Brain microvascular endothelial cell (primary cell): Measurements from ENCODE around the gene ZNF621.
"Not testable (repeated sequence)": the region's sequence is repeated elsewhere in the genome, so short reads cannot be mapped to it uniquely, and the experiment has no call there.

ENCODE experiments used
- DNase-seq: peaks from one replicate; pipeline ENCODE4 v3.0.0-alpha.2; 2020
- H3K27ac ChIP-seq: fragments of 250-450 bp; sonication (Bioruptor Pico); 2 replicates; pipeline ENCODE4 v1.5.1; 2020; ENCODE audit warnings: mild to moderate bottlenecking, moderate library complexity
- H3K27me3 ChIP-seq: fragments of 250-450 bp; sonication (Bioruptor Pico); replicated peaks from 2 replicates; pipeline ENCODE4 v1.5.1; 2020; ENCODE audit warnings: mild to moderate bottlenecking
- H3K36me3 ChIP-seq: fragments of 250-450 bp; sonication (Bioruptor Pico); replicated peaks from 2 replicates; pipeline ENCODE4 v1.5.1; 2020; ENCODE audit warnings: mild to moderate bottlenecking
- H3K4me3 ChIP-seq: 2 replicates; pipeline ENCODE4 v1.5.1; 2011; ENCODE audit warnings: low read depth, mild to moderate bottlenecking, control low read depth, low read length, moderate library complexity
- in situ Hi-C: cut with HindIII; loops from 2 replicates; pipeline ENCODE4 v1.10.0; 2017; ENCODE audit warnings: low sequenced_read_pairs, low pct_ligation_motif_present
- TF ChIP-seq, protein P1 (sequence below): IDR thresholded peaks from 2 replicates; pipeline ENCODE4 v1.5.1; 2011; ENCODE audit warnings: low read depth, mild to moderate bottlenecking, moderate library complexity, low read length, control low read depth, inconsistent platforms; ENCODE audit errors: missing control alignments

The ZNF621 gene

DNA sequence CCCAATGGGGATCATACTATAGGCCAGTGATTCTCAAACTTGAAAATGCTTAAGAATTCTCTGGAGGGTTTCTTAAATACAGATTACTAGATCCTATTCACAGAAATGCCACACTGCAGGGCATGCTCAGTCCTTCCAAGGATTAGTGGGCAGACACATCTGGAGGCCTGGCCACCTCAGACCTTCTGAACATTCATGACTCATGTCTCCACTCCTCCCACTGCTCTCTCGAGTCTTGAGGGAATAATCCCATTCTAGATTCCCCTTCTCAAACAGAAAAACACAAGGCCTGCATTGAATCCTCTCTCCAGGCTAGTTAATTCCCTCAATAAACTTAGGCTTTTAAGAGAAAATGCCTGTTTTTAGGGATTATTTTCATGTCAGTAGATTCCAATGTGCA is 22.1 kb downstream of the ZNF621 start:
- in situ Hi-C loops = no loop called here
- H3K36me3 ChIP-seq = no peaks in the 10 kb centered on the region
- TF ChIP-seq, protein P1, sequence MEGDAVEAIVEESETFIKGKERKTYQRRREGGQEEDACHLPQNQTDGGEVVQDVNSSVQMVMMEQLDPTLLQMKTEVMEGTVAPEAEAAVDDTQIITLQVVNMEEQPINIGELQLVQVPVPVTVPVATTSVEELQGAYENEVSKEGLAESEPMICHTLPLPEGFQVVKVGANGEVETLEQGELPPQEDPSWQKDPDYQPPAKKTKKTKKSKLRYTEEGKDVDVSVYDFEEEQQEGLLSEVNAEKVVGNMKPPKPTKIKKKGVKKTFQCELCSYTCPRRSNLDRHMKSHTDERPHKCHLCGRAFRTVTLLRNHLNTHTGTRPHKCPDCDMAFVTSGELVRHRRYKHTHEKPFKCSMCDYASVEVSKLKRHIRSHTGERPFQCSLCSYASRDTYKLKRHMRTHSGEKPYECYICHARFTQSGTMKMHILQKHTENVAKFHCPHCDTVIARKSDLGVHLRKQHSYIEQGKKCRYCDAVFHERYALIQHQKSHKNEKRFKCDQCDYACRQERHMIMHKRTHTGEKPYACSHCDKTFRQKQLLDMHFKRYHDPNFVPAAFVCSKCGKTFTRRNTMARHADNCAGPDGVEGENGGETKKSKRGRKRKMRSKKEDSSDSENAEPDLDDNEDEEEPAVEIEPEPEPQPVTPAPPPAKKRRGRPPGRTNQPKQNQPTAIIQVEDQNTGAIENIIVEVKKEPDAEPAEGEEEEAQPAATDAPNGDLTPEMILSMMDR = no peak
- DNase-seq = peak; percentile 61
- no peak overlapping the region for H3K27ac ChIP-seq
- no peaks in the 10 kb centered on the region for H3K27me3 ChIP-seq
- no peak overlapping the region for H3K4me3 ChIP-seq

GRCh38 chr3:40550167-40550566 is 25.4 kb downstream of the ZNF621 start:
- Histone ChIP-seq H3K36me3 (no peaks in the 10 kb centered on the region), H3K27ac (no peak overlapping the region), H3K27me3 (no peaks in the 10 kb centered on the region), H3K4me3 (no peak overlapping the region)
- in situ Hi-C loops = no loop called here
- TF ChIP-seq, protein P1 = no peak
- DNase-seq = no peak

DNA sequence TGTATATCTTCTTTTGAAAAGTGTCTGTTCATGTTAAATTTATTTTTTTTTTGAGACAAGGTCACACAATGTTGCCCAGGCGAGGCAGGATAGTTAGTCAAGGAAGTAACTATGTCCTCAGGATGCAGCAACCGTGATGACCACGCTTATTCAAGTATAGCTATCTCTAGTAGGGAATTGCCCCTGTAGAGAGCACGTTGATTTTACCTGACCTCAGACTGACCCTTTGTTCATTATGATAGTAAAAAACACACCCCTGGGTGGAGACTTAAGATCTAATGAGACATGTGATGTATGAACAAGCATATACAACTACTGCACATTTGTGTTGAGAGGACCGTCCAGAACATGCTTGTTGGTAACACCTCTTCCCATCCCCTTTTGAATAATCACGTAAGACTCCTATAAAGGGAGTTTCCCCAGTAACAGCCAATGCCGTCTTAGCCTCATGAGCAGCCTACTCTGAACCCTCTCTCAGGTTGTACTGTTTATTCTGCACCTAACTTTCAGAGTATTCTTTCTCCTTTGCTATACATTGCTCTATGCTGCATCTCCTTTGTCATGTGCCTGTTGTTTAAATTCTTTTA is 32.9 kb downstream of the ZNF621 start:
- TF ChIP-seq, protein P1 = no peak
- no peaks in the 10 kb centered on the region for H3K27me3 ChIP-seq
- DNase-seq = peak; percentile 1
- in situ Hi-C loops = no loop called here
- H3K27ac ChIP-seq = no peak overlapping the region
- no peak overlapping the region for H3K4me3 ChIP-seq
- H3K36me3 ChIP-seq = no peaks in the 10 kb centered on the region

GRCh38 chr3:40562482-40562881 is 37.7 kb downstream of the ZNF621 start:
- H3K4me3 ChIP-seq, H3K36me3 ChIP-seq, in situ Hi-C loops, DNase-seq, H3K27ac ChIP-seq, H3K27me3 ChIP-seq: not testable (repeated sequence)

- DNase-seq, in situ Hi-C loops, H3K27me3 ChIP-seq, H3K4me3 ChIP-seq, H3K36me3 ChIP-seq, H3K27ac ChIP-seq: not testable (repeated sequence)
Observed at GRCh38 chr3:40565629-40566028, 40.9 kb downstream of the ZNF621 start.

DNA sequence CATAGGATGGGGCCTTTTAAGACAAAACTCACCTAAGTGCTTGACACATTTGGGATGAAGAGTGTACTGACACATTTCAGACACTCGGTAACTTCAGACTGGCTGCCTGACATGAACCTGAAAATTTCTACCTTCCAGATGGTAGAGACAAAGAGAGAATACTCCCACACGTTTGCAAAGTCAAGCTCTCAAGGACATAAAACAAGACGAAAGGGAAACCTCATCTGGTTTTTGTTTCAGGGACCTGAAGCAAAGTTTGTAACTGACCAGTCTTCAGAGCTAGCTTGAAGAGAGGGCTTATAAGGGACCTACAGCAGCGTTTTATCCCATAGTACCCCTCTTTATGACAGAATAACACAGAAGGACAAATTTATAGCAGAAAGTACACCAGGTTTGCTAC is 41.9 kb downstream of the ZNF621 start:
- H3K27ac ChIP-seq = no peak overlapping the region
- no peaks in the 10 kb centered on the region for H3K36me3 ChIP-seq
- no peak overlapping the region for H3K4me3 ChIP-seq
- in situ Hi-C loops = no loop called here
- TF ChIP-seq, protein P1 = no peak
- DNase-seq = no peak
- no peaks in the 10 kb centered on the region for H3K27me3 ChIP-seq

DNA sequence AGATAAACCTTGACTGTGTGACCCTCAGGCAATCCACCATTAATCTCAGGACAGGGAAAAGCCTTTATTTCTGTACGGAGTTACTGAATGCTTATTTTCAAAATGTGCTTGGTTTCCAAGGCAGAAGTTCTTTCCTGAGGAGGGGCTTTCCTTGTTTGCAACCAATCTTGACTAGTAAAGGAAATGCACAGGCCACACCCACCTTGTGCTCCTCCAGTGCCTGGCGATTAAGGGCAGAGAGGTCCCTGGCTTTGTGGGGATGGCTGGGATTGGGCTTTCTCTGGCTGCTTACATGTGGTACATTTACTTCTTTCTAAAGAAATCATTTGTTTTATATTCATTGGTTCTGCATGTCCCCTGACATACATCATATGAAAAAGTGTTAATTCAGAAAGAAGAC is 47.8 kb downstream of the ZNF621 start:
- Histone ChIP-seq H3K27me3 (no peaks in the 10 kb centered on the region), H3K4me3 (no peak overlapping the region), H3K36me3 (no peaks in the 10 kb centered on the region), H3K27ac (no peak overlapping the region)
- no peak for DNase-seq
- in situ Hi-C loops = no loop called here
- TF ChIP-seq, protein P1 = no peak
